Stimulated activated CD4-positive, alpha-beta T cell treated with anti-CD3 and anti-CD28 coated beads, Interleukin-2, amount 100 ng/mL, for 48 hours (primary cell): Measurements from ENCODE around the gene CHST11.

Experiments
- DNase-seq, 2 donors: peaks; one replicate each; pipeline ENCODE4 v3.0.0-alpha.2; 2020

Gene CHST11

GRCh38 chr12:104748356-104748755, 291.6 kb downstream of the CHST11 start:
- DNase-seq, result no peak

GRCh38 chr12:104748790-104749189, 292.0 kb downstream of the CHST11 start:
- no peak for DNase-seq

GRCh38 chr12:104749545-104749944, 292.8 kb downstream of the CHST11 start:
- no peak for DNase-seq

- DNase-seq, result no peak
These were observed 293.3 kb downstream of the CHST11 start for GRCh38 chr12:104750061-104750460.

- no peak for DNase-seq
These were observed 294.4 kb downstream of the CHST11 start for GRCh38 chr12:104751120-104751519.

- no peak for DNase-seq
These were observed 294.8 kb downstream of the CHST11 start for GRCh38 chr12:104751594-104751993.

GRCh38 chr12:104752016-104752415, 295.3 kb downstream of the CHST11 start:
- no peak for DNase-seq

GRCh38 chr12:104752881-104753280, 296.1 kb downstream of the CHST11 start:
- DNase-seq, result no peak

GRCh38 chr12:104756901-104757300, 300.2 kb downstream of the CHST11 start:
- no peak for DNase-seq

- DNase-seq, result no peak
These were observed 302.0 kb downstream of the CHST11 start for GRCh38 chr12:104758771-104759170.

- DNase-seq, result no peak
These were observed 304.3 kb downstream of the CHST11 start for GRCh38 chr12:104761091-104761490.

- no peak for DNase-seq
These were observed 304.9 kb downstream of the CHST11 start for GRCh38 chr12:104761611-104762010.

- DNase-seq, result no peak
These were observed 306.5 kb downstream of the CHST11 start for GRCh38 chr12:104763168-104763805.

- DNase-seq, result no peak
These were observed 307.7 kb downstream of the CHST11 start for GRCh38 chr12:104764225-104765091.

- DNase-seq, result no peak
These were observed 310.5 kb downstream of the CHST11 start for GRCh38 chr12:104767261-104767660.

GRCh38 chr12:104768033-104768432, 311.3 kb downstream of the CHST11 start:
- DNase-seq, result no peak

GRCh38 chr12:104769144-104769561, 312.4 kb downstream of the CHST11 start:
- DNase-seq, result no peak

- no peak for DNase-seq
These were observed 315.6 kb downstream of the CHST11 start for GRCh38 chr12:104772336-104772735.

- DNase-seq, result no peak
These were observed 319.0 kb downstream of the CHST11 start for GRCh38 chr12:104775731-104776231.

GRCh38 chr12:104779134-104779533, 322.4 kb downstream of the CHST11 start:
- DNase-seq, result no peak

- DNase-seq, result no peak
These were observed 325.5 kb downstream of the CHST11 start for GRCh38 chr12:104782296-104782695.

- no peak for DNase-seq
These were observed 327.8 kb downstream of the CHST11 start for GRCh38 chr12:104784592-104784991.

GRCh38 chr12:104785886-104786285, 329.1 kb downstream of the CHST11 start:
- DNase-seq, result no peak

- no peak for DNase-seq
These were observed 329.6 kb downstream of the CHST11 start for GRCh38 chr12:104786352-104786751.
